ENCODE measurements around the gene CHTF18.
"Not testable (repeated sequence)": the region's sequence is repeated elsewhere in the genome, so short reads cannot be mapped to it uniquely, and the experiment has no call there.

CHTF18 gene

GRCh38 chr16:776298-776697, 12.1 kb upstream of the CHTF18 start:
- DNase-seq (ENCODE audit: low spot score): not testable (repeated sequence)

GRCh38 chr16:776824-777223, 11.6 kb upstream of the CHTF18 start:
- DNase-seq (ENCODE audit: low spot score): no peak

- no peak for DNase-seq (ENCODE audit: low spot score)
Observed at GRCh38 chr16:777826-778225, 10.6 kb upstream of the CHTF18 start.

GRCh38 chr16:778447-778846, 10.0 kb upstream of the CHTF18 start:
- no peak for DNase-seq (ENCODE audit: low spot score)

- DNase-seq (ENCODE audit: low spot score): no peak
Observed at GRCh38 chr16:778909-779527, 9.4 kb upstream of the CHTF18 start.

GRCh38 chr16:779561-779960, 8.9 kb upstream of the CHTF18 start:
- DNase-seq (ENCODE audit: low spot score): no peak

GRCh38 chr16:780296-780695, 8.1 kb upstream of the CHTF18 start:
- no peak for DNase-seq (ENCODE audit: low spot score)

GRCh38 chr16:781346-782010, 6.9 kb upstream of the CHTF18 start:
- no peak for DNase-seq (ENCODE audit: low spot score)

- DNase-seq (ENCODE audit: low spot score): no peak
Observed at GRCh38 chr16:782258-782657, 6.2 kb upstream of the CHTF18 start.

- no peak for DNase-seq (ENCODE audit: low spot score)
Observed at GRCh38 chr16:782766-783403, 5.5 kb upstream of the CHTF18 start.

GRCh38 chr16:783404-784161, 4.8 kb upstream of the CHTF18 start:
- DNase-seq (ENCODE audit: low spot score): no peak

- DNase-seq (ENCODE audit: low spot score): no peak
Observed at GRCh38 chr16:784431-784830, 4.0 kb upstream of the CHTF18 start.

- DNase-seq (ENCODE audit: low spot score): peak; percentile 73
Observed at GRCh38 chr16:785563-786535, 2.6 kb upstream of the CHTF18 start.

GRCh38 chr16:787321-787966, 976 bp upstream of the CHTF18 start:
- DNase-seq (ENCODE audit: low spot score): no peak

GRCh38 chr16:787978-788398, 432 bp upstream of the CHTF18 start, which contains the start of gene RPUSD1:
Gene RPUSD1 (minus strand): TSS chr16:788381. CDS start chr16:787737, 644 bp downstream.
- no peak for DNase-seq (ENCODE audit: low spot score)

- DNase-seq (ENCODE audit: low spot score): no peak
Observed at GRCh38 chr16:789191-789850, 901 bp downstream of the CHTF18 start.

- DNase-seq (ENCODE audit: low spot score): no peak
Observed at GRCh38 chr16:790086-790485, 1.7 kb downstream of the CHTF18 start.

GRCh38 chr16:791131-791530, 2.7 kb downstream of the CHTF18 start:
- no peak for DNase-seq (ENCODE audit: low spot score)

GRCh38 chr16:792221-792995, 4.0 kb downstream of the CHTF18 start:
- no peak for DNase-seq (ENCODE audit: low spot score)

GRCh38 chr16:793414-793813, 5.0 kb downstream of the CHTF18 start:
- DNase-seq (ENCODE audit: low spot score): no peak

All from CD4-positive, alpha-beta T cell treated with Interleukin-2 at 100 ng/mL for 4 hours (primary cell).